H1 (cell line): ENCODE results near the gene KCNMB2.

Experiments used
- CHD1 ChIP-seq: IDR thresholded peaks from 2 replicates; pipeline ENCODE4 v1.6.1; 2012; ENCODE audit warnings: low read depth, low read length, improper control_type of control experiment
- CREB1 ChIP-seq: IDR thresholded peaks from 2 replicates; pipeline ENCODE4 v1.6.1; 2012; ENCODE audit warnings: inconsistent platforms
- EP300 ChIP-seq, 2 experiments: IDR thresholded peaks; 1 replicate in 1 of 2; 2 replicates in 1 of 2; pipeline ENCODE4 v1.6.1; 2011 to 2012; ENCODE audit warnings: low read depth in 2 of 2, low read length in 2 of 2, mild to moderate bottlenecking in 2 of 2, borderline replicate concordance in 1 of 2, inconsistent platforms in 1 of 2, moderate library complexity in 1 of 2
- HDAC6 ChIP-seq: IDR thresholded peaks from one replicate; pipeline ENCODE4 v1.7.1; 2012; ENCODE audit warnings: low read depth, mild to moderate bottlenecking, inconsistent platforms, low read length, moderate library complexity
- KDM1A ChIP-seq: fragments of 200-600, 300-600 bp; sonication (generic); IDR thresholded peaks from 2 replicates; pipeline ENCODE4 v1.7.1; 2016; ENCODE audit warnings: mild to moderate bottlenecking, low read length, borderline replicate concordance
- POLR2A ChIP-seq, 2 experiments: IDR thresholded peaks; 1 replicate in 1 of 2; 2 replicates in 1 of 2; pipeline ENCODE4 v1.6.1; 2011; ENCODE audit warnings: low read depth in 2 of 2, low read length in 2 of 2, mild to moderate bottlenecking in 2 of 2; ENCODE audit errors: control extremely low read depth in 1 of 2
- POLR2AphosphoS5 ChIP-seq: IDR thresholded peaks from 2 replicates; pipeline ENCODE4 v1.6.1; 2011; ENCODE audit warnings: low read depth, low read length
- RAD21 ChIP-seq, 2 experiments: IDR thresholded peaks in 1 of 2; conservative IDR thresholded peaks in 1 of 2; 2 replicates each; pipeline ENCODE4 v1.6.1; 2011; ENCODE audit warnings: low read depth in 2 of 2, low read length in 2 of 2, improper control_type of control experiment in 1 of 2, inconsistent platforms in 1 of 2, mild to moderate bottlenecking in 1 of 2, moderate library complexity in 1 of 2
- RBBP5 ChIP-seq: IDR thresholded peaks from 2 replicates; pipeline ENCODE4 v1.7.1; 2012; ENCODE audit warnings: low read depth, mild to moderate bottlenecking, inconsistent platforms, low read length, moderate library complexity, borderline replicate concordance
- TAF1 ChIP-seq: IDR thresholded peaks from 2 replicates; pipeline ENCODE4 v1.6.1; 2011; ENCODE audit warnings: mild to moderate bottlenecking, low read depth, low read length
- TAF7 ChIP-seq: optimal IDR thresholded peaks from 2 replicates; pipeline ENCODE3; 2011; ENCODE audit warnings: low read depth, mild to moderate bottlenecking, inconsistent platforms, low read length, moderate library complexity, borderline replicate concordance
- TF ChIP-seq, protein P1 (sequence below), 3 experiments: IDR thresholded peaks; 1 replicate in 2 of 3; 2 replicates in 1 of 3; pipeline versions ENCODE4 v1.5.1 to v1.6.1; 2011; ENCODE audit warnings: low read length in 3 of 3, mild to moderate bottlenecking in 3 of 3, inconsistent platforms in 2 of 3, low read depth in 1 of 3, moderate library complexity in 1 of 3; ENCODE audit not compliant: insufficient read depth in 1 of 3; ENCODE audit errors: control extremely low read depth in 1 of 3

DNA sequence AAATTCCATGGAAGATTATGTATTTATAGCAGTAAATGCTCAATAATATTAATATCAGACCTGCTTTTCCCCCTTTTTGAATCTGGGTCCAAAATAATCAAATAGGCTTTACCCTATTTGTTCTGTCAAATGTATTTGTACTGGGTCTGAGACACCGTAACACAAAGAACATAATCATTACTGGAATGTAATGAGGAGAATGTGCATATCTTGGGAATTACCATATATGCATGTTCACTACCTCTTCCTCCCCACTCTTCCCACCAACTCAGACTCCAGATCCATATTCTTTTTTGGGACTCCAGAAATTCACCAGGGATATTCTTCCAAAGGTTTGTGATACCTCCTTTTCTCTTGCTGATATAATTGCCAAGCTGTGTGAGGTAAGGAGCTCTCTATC is 237.1 kb downstream of the KCNMB2 start:
- TF ChIP-seq POLR2AphosphoS5 (no peak), HDAC6 (no peak), CREB1 (no peak), TAF7 (no peak), EP300 (IDR thresholded peaks at IDR 0.05; ENCODE audit: borderline replicate concordance in 1 of 2, low read depth in 2 of 2, low read length in 2 of 2) (no peak), CHD1 (no peak), POLR2A (IDR thresholded peaks at IDR 0.05; ENCODE audit: control extremely low read depth in 1 of 2, low read depth in 2 of 2, low read length in 2 of 2) (no peak), KDM1A (no peak), RBBP5 (no peak), TAF1 (no peak), RAD21 (IDR thresholded peaks at IDR 0.05 in 1 of 2, conservative IDR thresholded peaks at IDR 0.05 in 1 of 2; ENCODE audit: low read depth in 2 of 2, low read length in 2 of 2) (no peak)
- TF ChIP-seq, protein P1, sequence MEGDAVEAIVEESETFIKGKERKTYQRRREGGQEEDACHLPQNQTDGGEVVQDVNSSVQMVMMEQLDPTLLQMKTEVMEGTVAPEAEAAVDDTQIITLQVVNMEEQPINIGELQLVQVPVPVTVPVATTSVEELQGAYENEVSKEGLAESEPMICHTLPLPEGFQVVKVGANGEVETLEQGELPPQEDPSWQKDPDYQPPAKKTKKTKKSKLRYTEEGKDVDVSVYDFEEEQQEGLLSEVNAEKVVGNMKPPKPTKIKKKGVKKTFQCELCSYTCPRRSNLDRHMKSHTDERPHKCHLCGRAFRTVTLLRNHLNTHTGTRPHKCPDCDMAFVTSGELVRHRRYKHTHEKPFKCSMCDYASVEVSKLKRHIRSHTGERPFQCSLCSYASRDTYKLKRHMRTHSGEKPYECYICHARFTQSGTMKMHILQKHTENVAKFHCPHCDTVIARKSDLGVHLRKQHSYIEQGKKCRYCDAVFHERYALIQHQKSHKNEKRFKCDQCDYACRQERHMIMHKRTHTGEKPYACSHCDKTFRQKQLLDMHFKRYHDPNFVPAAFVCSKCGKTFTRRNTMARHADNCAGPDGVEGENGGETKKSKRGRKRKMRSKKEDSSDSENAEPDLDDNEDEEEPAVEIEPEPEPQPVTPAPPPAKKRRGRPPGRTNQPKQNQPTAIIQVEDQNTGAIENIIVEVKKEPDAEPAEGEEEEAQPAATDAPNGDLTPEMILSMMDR (IDR thresholded peaks at IDR 0.05; ENCODE audit: control extremely low read depth in 1 of 3, insufficient read depth in 1 of 3, low read depth in 1 of 3, low read length in 3 of 3): no peak
